NCI-H1436 (cell line): ENCODE measurements around the gene APC2.
"Not testable (repeated sequence)": the region's sequence is repeated elsewhere in the genome, so short reads cannot be mapped to it uniquely, and the experiment has no call there.

Experiments used
- DNase-seq: peaks from one replicate; lab custom pipeline; 2025; lab: John Stamatoyannopoulos, UW

APC2 gene

DNA sequence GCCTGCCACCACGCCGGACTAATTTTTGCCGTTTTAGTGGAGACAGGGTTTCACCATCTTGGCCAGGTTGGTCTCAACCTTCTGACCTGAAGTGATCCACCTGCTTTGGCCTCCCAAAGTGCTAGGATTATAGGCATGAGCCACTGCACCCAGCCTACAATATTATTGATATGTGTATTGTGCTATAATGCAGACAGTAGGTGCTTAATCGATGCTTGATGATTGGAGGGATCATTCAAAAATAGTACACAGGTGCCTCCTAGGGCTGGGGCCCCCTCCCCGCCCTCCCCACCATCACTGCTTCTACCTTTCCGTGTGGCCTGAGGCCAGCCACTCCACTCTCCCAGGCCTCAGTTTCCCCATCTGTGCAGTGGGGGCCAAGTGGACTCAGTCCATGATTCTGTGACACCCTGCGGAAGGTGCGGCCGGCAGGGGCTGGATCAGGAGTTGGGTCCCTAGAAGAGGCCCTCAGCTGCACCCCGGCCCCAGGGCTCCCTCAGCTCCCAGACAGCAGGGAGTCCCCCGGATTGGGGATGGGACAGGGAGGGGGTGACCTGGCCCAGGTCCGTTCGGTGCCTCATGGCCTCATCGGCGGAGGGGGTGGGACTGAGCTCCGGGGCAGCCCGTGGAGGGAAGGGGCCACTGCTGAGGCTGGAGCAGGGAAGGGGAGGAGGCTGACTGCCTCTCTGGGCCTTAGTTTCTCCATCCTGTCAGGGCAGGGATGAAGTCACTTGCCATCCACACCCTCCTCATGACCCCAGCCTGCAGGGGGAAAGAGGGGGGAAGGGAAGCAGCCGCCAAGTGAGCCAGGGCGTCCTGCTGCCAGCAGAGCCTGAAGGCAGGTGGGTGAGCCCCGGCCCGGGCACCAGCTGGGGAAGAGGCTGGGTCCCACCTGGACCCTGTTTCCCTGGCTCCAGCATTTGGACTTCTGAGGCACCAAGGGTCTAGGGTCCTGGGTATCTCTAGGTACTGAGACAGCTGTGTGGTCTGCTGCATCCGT is 61.7 kb downstream of the APC2 start:
- DNase-seq, result no peak

DNA sequence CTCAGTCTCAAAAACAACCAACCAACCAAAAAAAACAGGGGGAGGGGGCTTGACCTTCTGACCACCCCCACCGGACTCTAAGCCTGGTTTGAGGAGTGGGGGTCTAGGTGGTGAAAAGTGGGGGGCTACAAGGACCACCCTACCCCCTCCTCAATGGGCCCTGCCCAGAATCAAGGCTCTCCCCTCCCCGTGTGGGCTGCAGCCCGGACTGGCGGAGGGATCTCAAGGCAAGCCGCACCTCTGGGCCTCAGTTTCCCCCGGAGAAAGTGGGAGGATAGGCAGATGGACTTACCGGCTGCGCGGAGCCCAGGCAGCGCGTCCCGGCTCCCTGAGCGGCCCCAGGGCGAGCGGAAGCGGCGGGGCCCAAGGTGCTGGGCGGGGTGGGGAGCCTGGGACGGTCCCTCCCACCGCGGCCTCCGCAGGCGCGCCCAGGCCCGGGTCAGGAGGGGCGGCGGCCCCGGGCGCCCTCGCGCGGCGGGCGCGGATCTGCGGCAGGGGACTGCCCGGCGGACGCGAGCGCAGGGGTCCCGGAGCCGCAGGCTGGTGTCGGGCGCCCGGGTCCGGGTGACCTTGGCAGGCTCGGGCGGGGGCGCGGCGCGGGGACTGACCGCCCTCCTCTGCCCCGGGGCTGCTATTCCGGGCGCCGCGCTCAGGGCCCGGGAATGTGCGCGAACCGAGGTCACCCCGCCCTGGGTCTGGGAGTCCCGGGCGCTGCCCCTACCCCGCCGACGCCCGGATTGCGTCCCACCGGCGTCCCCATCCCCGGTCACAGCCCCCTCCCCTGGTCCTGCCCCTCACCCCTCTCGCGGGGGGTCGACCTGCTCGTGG is 63.0 kb downstream of the APC2 start, which contains the start of gene ADAMTSL5:
Gene ADAMTSL5 (minus strand): TSS at position 349 of the 828 bp plus-strand sequence. CDS start 2,076 bp downstream, outside the sequence.
- DNase-seq, result no peak

- DNase-seq, result no peak
These were observed 63.8 kb downstream of the APC2 start for GRCh38 chr19:1513499-1514294.

- DNase-seq, result no peak
These were observed 64.4 kb downstream of the APC2 start for GRCh38 chr19:1514295-1514661.

GRCh38 chr19:1514986-1515721 is 65.2 kb downstream of the APC2 start:
- DNase-seq, result no peak

- peak; percentile 20 for DNase-seq
These were observed 66.5 kb downstream of the APC2 start for GRCh38 chr19:1516395-1516753.

DNA sequence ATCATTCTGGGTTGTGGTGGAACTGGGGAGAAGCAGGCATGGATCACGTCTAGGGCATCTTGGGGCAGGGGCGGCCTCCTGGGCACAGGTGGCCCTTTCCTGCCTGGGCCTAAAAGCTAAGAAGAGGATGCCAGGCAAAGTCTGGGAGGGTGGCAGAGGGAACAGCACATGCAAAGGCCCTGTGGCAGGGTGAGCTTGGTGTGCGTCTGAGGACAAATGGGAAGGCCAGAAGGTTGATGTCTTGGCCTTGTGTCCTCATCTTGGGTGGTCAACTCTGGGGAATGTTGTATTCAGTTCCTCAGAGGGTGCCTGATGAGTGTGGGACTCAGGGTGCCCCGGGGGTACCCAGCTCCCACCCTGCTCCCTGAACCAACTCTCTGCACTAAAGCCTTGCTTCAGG is 68.5 kb downstream of the APC2 start:
- DNase-seq, result no peak

GRCh38 chr19:1519802-1520201 is 69.9 kb downstream of the APC2 start:
- DNase-seq, result not testable (repeated sequence)

DNA sequence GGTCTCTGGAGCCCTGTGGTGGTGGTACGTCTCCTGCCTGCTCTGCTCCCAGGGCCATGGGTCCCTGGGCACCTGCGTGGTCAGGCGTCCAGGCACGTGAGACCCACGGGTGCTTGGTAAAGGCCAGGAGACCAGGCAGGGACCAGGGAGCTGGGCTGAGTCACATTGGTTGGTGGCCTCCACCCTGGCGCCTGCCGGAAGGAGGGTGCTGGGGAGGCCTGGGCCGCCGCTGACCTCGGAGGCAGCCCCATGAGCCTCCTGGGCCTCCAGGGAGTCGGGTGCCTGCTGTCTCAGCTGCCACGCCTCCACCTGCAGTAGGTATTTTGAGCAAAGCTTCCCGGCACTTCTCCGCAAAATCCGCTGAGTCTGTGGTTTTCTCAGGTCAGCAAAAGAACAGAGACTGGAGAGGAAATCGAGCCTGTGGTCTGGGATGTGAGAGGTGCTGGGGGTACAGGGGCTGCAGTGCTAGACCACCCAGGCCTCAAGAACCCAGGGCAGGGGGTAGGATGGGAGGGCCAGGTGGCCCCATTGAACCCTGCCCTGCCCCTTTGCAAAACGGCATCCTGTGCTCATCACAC is 70.4 kb downstream of the APC2 start:
- DNase-seq, result no peak

- no peak for DNase-seq
These were observed 71.7 kb downstream of the APC2 start for GRCh38 chr19:1521636-1522035.

DNA sequence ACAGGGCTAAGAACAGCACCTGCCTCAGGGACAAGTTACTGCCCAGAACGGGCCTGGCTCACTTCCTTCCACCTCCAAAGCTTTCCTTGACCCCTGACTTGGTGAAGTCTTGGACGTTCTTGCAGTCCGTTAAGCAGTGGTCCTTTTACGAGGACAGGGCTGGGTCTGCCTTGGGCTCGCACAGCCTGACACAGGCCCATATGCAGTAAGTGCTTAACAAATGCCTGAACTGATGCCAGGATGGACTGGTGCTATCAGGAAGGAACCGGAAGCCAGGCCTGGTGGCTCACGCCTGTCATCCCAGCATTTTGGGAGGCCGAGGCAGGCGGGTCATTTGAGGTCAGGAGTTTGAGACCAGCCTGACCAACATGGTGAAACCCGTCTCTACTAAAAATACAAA is 72.1 kb downstream of the APC2 start:
- DNase-seq, result no peak

DNA sequence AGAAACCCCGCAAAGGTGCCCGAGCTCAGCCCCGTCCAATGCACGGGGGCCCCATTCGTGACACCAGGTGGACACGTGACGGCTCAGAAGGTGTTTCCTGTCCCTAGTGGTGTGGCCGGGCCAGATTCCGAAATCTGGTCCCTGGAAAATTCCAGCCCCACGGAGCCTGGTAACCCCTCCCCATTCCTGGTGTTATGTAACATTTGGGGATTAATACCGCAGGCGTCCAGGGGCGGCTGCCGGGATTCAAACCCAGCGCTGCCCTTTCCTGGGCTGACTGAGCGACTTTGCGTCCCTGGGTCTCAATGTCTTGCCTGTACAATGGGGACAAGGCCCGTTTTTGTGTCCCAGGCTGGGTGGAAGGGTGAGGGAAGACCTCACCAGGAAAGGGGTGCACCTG is 72.9 kb downstream of the APC2 start:
- DNase-seq, result no peak
